Stimulated activated naive CD4-positive, alpha-beta T cell (primary cell): ENCODE measurements around the gene CD300C.
A peak's percentile ranks its signal among the peaks of the same experiment; 100 is the strongest.
"Not testable (repeated sequence)": the region's sequence is repeated elsewhere in the genome, so short reads cannot be mapped to it uniquely, and the experiment has no call there.

ENCODE experiments used
- DNase-seq, 6 experiments: peaks; one replicate each; lab custom pipeline; 2025; lab: John Stamatoyannopoulos, UW

CD300C gene

DNA sequence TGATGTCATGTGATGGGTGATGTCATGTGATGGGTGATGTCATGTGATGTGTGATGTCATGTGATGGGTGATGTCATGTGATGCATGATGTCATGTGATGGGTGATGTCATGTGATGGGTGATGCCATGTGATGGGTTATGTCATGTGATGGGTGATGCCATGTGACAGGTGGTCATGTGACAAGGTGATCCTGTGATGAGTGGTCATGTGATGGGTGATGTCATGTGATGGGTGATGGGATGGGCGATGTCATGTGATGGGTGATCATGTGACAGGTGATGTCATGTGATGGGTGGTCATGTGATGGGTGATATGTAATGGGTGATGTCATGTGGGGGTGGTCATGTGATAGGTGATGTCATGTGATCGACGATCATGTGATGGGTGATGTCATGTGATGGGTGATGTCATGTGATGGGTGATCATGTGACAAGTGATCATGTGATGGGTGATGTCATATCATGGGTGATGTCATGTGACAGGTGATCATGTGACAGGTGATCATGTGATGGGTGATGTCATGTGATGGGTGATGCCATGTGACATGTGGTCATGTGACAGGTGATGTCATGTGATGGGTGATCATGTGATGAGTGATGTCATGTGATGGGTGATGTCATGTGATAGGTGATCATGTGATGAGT lies 31.8 kb downstream of the CD300C start:
- DNase-seq = peak; percentile 25 to 50 (median 45)

DNA sequence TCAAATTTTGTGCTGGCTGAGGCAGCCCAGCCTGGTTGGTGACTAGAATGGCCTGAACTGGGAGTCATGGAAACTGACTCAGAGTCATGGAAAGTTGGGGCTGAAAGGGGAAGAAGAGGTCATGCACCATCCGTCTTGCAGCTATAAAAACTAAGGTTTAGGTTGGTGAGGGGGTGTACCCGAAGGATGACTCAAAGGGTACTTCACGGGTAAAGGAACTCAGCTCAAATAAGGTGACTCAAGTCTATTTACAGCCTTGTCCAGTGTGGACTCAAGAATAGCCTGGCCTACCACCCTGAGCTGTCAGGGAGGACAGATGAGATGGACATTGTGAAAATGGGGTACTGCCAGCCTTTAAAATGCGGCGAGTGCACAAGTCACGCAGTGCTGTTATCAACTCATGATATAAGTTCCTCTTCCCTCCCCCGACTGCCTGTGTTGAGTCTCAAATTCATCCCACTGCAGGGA lies 33.3 kb downstream of the CD300C start:
- DNase-seq = no peak

DNA sequence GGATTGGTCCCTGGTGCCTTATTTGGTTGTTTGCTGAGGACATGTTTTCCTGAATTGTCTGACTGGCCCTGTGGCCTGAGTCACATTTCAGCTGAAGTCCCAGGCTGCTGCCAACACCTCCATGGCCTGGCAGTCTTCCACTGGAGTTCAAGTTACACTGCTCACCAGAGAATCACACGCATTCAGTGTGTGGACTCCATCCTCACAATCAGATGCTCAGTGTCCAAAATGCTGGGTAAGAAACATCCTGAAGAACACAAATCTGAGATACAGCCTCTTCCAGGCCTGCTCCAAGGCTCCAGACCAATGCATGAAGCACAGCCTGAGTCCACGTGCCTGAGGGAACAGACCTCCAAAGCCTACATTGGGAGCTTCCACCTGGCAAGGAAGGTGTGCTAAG lies 33.9 kb downstream of the CD300C start:
- no peak for DNase-seq

DNA sequence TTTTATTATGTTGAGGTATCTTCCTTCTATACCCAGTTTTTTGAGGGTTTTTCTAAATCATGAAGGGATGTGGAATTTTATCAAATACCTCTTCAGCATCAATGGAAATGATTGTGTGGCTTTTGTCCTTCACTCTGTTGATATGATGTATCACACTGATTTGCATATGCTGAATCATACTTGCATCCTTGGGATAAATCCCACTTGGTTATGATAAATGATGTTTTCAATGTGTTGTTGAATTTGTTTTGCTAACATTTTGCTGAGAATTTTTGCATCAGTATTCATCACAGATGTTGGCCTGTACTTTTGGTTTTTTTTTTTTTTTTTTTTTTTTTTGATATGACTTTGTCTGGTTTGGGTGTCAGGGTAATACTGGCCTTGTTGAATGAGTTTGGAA lies 37.8 kb downstream of the CD300C start:
- DNase-seq = no peak

DNA sequence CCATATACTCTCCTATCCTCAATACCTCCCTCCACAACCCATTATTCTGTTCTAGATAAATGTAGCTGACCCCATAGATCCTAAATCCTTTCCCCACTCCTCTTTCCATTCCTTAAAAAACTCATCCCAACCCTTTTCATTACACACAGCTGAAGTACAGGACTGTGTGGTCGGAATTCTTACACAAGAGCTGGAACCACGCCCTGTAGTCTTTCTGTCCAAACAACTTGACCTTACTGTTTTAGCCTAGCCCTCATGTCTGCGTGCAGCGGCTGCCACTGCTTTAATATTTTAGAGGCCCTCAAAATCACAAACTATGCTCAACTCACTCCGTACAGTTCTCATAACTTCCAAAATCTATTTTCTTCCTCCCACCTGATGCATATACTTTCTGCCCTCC lies 42.0 kb downstream of the CD300C start:
- not testable (repeated sequence) for DNase-seq

DNA sequence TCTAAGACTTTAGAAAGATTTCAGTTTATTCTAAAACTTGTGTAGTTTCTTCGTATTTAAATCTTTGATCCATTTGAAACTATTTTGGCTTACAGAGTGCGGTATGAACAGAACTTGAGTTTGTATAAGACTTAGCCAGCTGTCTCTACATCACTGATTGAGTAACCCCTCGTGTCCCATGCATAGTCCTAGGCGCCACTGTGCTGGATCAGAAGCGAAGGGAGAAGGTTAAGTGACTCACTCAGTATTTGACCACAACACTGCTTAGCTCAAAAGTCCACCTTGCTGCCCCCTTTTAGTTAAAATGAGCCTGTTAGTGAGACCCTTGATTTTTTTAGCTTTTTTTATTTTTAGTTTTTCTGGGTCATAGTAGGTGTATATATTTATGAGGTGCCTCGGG lies 43.1 kb downstream of the CD300C start:
- no peak for DNase-seq

DNA sequence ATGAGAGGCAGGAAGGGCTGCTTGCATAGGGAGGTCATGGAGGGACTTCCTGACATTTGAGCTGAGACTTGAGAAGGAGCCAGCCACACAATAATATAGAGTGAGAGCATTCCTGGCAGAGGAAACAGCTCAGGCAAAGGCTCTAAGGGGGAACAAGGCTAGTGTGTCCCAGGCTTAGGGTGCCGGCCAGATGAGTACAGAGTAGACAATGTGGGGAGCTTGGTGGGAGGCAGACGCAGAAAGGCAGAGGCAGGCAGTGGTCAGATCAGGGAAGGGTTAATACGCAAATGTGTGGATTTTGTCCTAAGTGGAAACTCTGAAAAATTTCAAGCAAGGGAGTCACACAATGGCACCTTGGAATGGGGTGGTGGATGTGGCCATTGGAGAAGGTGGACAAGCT lies 45.9 kb downstream of the CD300C start:
- DNase-seq = no peak

DNA sequence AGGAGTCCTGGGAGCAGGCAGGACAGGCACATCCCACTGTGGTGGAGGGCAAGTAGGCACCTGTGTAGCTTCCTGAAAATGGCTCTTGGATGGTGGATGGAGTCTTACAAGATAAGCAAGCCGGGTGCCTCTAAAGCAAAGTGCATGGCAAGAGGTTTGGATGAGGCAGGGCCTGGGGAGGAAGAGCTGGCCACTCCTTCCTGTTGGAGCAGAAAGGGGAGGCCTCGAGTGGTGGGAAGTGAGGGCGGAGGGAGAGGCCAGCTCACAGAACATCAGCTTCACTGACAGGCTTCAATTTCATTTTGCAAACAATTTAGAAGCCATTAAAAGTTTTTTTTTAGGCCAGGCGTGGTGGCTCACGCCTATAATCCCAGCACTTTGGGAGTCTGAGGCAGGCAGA lies 48.4 kb downstream of the CD300C start:
- DNase-seq = no peak

DNA sequence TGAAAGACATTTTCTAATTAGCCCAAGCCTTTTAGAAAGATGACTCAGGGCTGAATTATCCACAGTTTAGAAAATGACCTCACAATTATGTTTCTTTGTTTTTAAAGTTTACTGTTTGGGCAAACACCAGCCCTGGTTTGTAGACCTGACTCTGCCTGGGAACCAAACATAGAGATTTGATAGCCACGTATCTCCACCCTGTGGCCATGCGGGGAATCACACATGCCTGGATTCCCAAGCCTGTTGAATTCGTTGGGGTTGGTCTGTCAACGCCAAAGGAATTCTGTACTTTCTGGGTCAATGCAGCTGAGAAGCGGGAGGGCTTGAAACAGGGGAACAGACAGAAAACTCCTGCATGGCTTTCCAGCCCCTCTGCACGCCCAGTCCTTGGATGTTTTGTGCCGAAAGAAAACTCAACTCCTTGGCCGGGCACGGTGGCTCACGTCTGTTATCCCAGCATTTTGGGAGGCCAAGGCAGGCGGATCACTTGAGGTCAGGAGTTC lies 52.5 kb downstream of the CD300C start:
- DNase-seq = peak; percentile 41 to 71 (median 58)

DNA sequence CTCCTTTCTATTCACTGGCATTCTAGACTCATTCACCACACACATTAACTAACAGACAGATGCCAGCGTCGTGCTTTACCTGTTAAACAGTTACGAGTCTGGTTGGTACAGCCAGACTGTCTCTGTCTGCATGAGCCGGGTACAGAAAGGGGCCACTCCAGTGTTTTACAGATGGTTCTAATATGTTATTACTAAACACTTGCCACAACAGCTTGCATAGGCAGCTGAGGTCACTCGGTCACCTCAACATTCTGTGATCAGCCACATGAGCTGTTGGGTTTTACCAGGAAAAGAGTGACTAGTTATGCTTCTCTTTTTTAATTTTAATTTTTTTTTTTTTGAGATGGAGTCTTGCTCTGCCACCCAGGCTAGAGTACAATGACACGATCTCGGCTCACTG lies 54.3 kb downstream of the CD300C start:
- DNase-seq = no peak
